Fibroblast of skin of scalp (primary cell): Measurements from ENCODE around the gene OOSP4A. TPM values are rescaled to one million over a fixed set of nuclear protein-coding genes. Genes with fewer than 3 reads are reported as not detected.

Source experiments
- DNase-seq: peaks from one replicate; pipeline ENCODE4 v3.0.0-alpha.2; 2013
- polyA plus RNA-seq, 2 experiments: library from polyadenylated mRNA; unstranded; fragments of 120-200 nt; gene quantifications; one replicate each; pipeline ENCODE4 v1.2.1, GENCODE V29; 2013; ENCODE audit not compliant: insufficient read length in 2 of 2

Gene OOSP4A
- polyA plus RNA-seq (2013, experiment 1 of 2; ENCODE audit: insufficient read length) = not detected
- not detected for polyA plus RNA-seq (2013, experiment 2 of 2; ENCODE audit: insufficient read length)

DNA sequence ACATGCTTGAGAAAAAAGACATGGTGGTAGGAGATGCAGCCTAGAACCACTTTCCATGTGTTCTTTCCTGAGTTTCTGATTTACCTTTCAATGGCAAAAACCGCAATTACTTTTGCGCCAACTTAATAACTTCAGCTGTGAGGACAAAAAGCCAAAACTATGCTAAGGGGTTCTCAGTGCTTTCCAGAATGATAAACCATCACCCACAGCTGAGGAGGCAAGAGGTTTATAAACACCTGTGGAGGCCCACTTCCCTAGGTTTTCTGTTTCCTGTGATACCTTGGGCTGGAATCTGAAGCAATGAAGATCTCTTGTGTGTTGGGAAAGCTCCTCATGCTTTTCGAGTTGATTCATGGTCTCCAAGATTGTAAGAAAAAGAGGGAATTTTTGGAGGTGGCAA, at the start of gene OOSP4A:
TSS of gene OOSP4A (plus strand) at position 301 of the 400 bp plus-strand sequence. CDS start at position 301, 0 bp downstream.
- DNase-seq = no peak

- DNase-seq = no peak
These were observed 45.4 kb upstream of the OOSP4A start for GRCh38 chr11:59918480-59918879.

DNA sequence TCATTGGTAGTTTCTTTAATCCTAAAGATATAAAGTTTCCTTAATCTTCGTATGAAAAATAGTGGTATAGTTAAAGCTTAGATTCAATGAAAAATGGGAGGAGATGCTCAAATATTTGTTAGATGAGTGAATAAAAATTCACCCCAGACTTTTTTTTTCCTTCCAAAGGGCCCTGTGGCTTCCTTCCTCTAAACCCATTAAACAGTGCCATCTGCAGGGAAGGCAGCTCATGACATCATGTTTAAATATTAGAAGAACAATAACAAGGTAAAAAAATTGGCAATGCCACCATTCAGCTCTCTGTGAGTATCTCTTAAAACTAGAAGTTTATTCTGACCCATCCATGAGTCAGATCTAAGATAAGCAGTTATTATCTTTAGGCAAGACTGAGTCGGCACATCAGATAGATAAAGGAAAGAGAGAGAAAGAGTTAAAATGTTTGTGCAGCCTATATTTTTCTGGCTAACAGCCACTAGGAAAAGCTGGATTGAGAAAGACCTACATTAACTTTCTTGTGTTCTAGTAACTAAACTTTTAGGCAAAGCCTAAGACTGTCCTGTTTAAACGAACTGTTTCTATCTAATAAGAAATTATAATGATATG, 44.7 kb upstream of the OOSP4A start:
- DNase-seq = peak; percentile 20

- no peak for DNase-seq
These were observed 40.0 kb upstream of the OOSP4A start for GRCh38 chr11:59923813-59924212.

DNA sequence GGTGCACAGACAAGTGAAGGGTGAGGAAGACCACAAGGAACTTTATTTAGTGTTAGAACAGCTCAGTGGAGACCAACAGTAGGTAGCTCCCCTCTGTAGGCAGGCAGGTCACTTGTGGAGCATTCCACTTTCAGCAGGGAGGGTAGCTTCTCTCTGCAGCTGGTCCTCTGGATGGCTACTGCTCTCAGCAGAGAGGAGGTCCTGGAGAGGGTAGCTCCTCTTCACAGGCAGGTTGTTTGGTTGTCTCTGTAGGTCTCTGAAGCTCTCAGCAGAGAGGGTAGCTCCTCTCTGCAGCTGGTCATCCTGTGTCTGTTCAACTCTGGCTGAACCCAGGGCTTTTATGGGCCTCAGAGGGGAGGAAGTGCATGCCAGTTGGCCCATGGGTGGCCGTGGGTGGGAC, 32.1 kb upstream of the OOSP4A start:
- no peak for DNase-seq

DNA sequence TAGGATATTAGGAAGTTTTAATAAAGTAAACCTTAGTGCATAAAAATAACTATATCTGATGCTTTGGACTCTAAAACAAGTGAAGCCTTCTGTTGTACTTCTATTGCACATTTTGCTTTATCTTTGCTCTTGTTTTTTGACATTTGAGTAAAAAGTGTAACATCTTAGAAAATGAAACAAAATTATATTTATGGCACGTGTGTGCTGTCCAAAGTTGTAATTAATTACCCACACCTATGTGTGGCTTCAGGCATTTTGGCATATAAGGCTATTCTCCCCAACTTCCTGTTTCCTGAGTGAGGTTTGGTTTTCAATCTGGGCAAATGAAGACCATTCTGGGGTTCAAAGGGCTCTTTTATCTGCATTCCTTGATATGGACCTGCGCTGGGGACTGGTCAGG, 25.7 kb upstream of the OOSP4A start, which contains the start of gene OOSP1:
TSS of gene OOSP1 (plus strand) at position 301 of the 400 bp plus-strand sequence. CDS start at position 324, 23 bp downstream.
- no peak for DNase-seq

DNA sequence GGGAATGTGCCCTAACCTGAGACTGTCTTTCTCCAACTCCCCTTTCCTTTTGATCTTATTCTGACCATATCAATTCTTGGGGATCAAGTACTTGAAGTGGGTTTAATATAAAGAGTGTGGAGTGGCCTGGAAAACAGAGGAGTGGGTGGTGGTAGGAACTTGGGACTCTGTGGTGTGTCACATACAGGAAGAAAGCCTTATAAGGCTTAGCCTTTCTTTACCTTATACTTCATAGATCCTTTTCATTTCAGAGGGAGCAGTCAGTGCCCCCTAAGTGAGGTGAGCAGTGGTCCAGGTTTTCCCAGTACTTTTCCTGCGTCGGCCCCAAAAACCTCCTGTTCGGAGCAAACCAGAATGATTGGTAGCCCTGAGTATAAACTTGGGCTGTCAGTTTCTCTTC, 25.1 kb upstream of the OOSP4A start:
- DNase-seq = no peak

GRCh38 chr11:59939482-59939881, 24.4 kb upstream of the OOSP4A start:
- no peak for DNase-seq

DNA sequence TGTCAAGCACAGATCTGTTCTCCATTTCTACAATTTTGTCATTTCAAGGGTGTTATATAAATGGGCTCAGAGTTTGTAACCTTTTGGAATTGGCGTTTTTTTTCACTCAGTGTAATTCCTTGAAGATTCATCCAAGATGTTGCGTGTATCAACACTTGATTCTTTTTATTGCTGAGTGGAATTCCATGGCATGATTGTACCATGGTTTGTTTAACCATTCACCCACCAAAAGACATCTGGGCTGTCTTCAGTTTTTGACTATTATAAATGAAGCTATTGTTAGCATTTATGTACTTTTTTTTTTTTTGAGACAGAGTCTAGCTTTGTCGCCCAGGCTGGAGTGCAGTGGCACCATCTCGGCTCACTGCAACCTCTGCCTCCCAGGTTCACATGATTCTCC, 22.7 kb upstream of the OOSP4A start:
- no peak for DNase-seq

DNA sequence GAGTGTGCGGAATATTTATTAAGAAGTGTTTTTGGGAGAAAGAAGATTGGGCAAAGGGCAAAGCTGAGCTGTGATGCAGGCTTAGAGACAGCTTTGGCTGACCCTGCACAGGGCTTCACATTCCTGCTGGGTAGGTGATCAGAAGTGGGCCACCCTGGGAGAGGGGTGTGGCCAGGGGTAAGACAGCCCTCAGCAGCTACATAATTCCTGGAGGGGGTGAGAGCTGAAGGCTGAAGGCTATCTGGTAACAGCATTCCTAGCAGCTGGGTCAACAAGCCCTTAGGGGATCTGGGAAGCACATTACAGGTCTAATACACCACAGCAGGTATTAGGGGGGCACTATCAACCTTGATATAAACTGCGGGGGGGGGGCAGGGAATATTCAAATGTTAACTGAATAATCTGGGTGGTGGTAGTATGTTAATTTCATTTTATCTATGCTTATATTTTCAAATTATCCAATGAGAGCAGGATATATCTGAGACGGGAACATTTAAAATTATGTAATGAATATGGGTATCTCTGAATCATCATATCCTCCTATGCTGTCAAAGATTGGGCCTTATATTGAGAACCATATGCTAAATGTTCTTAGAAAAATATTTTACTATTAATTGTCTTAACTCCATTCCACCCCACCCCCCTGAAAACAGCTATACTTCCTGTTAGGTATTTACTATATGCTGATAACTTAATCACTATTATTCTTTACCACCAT, 19.7 kb upstream of the OOSP4A start:
- no peak for DNase-seq

GRCh38 chr11:59944720-59945119, 19.1 kb upstream of the OOSP4A start:
- no peak for DNase-seq

DNA sequence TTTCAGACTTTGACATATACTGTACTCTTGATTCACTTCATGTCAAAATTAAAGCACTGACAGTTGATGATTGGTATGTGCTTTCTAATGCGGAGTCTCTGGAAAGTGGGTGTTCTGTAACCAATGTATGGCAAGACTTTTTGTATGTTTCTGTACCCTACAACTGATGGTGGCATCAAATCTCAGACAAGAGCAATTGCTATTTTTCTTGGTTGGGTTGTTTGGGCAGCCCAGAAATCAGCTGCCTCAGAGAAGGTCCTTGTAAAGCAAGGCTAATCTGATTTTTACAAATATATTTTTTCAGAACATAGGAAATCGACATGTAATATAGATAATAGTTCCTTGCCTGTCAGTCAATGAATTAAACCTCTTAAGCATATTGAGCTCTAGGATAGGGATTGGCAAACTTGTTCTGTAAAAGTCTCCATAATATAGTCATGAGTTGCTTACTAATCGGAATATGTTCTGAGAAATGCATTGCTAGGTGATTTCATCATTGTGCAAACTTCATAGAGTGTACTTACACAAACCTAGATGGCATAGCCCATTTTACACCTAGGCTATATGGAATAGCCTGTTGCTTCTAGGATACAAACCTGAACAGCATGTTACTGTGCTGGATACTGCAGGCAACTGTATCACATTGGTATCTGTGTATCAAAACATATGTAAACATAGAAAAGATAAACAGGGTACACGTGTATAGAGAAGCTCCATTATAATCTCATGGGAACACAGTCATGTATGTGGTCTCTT, 10.2 kb upstream of the OOSP4A start:
- DNase-seq = no peak

- no peak for DNase-seq
These were observed 9.5 kb upstream of the OOSP4A start for GRCh38 chr11:59954219-59954847.

DNA sequence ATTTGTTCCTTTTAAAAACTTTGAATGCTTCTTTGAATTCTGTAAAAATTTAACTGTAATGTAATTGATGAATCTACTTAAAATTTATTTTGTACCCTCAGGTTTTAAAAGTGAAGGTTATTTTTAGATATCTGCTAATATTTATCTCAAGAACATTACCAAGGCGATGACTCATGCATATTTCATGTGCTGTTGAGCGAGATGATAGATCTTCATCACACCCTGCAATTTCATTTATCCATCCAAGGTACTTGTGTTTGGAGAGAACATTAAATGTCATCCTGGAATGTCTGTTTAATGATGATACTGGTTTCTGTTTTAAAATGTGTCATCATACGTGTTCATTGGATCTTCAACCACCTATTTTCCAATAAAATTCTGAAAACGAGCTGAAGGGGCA, 6.7 kb upstream of the OOSP4A start:
- DNase-seq = no peak

DNA sequence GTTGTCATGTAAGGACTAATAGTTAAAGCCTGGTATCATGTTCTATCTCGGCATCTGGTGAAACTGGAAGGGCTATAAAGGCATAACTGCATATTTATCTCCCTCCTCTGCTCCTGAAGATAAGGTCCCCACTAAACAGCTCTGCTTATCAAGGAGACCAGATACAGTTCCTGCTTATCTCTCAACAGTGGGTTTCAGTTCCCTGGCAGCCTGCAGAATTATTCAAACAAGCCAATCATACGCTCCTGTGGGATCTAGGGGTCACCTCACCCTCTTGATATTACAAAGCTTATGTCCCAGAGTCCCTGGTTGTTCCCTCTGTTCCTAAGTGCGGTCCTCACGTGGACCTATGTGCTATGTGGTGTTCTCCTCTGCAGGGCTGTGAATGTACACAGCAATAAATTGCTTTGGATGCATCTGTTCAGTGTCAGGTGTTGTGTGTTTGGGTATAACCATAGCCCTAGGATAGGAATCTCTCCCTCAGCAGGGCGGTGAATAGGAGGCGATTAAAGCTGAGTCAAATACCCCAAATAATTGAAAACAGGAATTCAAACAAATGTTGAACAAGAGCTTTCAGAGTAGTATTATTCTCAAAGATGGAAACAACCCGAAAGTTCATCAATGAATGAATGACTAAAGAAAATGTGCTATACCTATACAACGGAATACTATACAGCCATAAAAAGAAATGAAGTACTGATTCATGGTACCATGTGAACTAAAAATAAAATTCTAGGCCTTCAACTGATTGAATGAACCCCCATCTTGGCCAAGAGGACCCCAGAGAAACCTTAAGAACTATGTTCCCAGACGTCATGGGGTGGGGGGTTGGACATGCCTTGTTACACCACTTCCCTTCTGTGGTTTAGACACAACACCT, 3.1 kb upstream of the OOSP4A start:
- DNase-seq = no peak

DNA sequence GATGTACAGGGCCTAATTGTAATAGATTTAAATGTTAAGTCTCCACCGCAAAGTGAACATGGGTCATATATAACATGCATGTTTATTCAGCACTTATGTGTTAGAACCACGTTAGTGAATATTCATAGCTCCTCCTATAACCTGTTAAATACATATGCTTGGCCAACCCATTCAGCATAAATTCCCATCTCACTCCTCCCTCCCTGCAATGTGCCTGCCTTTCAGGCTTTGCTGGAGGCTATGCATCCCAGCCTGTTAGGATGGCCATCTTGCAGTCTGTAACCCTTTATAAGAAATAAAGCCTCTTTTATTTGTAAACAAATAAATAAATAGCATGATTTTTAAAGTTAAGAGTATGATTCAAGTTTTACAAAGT, 1.7 kb upstream of the OOSP4A start:
- no peak for DNase-seq

DNA sequence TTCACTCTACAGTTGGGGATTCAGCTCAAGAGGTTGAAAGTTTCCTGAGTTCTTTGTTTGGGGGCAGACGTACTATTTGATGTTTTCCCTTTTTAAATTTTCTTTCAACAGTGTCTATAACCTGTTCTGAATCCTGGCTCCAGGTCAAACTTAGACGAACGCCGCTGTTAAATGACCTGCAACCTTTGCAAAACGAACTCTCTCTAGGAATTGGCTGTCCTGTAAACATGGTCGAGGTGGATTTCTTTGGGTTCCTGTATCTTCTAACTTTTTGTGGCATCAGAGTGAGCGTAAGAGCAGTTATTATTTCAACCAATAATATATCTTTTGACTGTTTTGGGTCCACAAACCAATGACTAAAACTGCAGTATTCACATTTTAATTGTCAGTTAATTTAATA, 1.6 kb downstream of the OOSP4A start:
- no peak for DNase-seq

DNA sequence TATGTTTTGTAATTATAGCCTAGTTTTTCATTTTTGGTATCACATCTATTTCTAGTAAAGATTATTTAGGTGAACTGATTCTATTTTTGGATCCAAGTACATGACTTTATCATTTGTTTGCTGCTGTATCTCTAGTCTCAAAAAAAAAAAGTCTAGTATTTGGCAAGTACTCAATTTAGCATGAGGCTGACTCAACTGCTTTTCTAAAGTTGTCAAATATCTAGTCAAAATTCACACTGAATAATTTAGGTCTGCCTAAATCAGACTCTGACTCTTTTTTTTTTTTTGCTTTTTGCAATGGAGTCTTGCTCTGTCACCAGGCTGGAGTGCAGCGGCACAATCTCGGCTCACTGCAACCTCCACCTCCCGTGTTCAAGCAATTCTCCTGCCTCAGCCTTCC, 2.4 kb downstream of the OOSP4A start:
- DNase-seq = no peak

- no peak for DNase-seq
These were observed 4.0 kb downstream of the OOSP4A start for GRCh38 chr11:59967677-59968394.

GRCh38 chr11:59968395-59968783, 4.6 kb downstream of the OOSP4A start:
- DNase-seq = no peak

GRCh38 chr11:59973097-59973496, 9.3 kb downstream of the OOSP4A start:
- DNase-seq = no peak
